ENCODE results near the gene GRK3. TPM values are rescaled to one million over a fixed set of nuclear protein-coding genes. Genes with fewer than 3 reads are reported as not detected.

The GRK3 gene
- total RNA-seq, 3 donors from 2014 or later, result 14.4 to 49.1 (median 16.7) TPM

- DNase-seq (ENCODE audit: low spot score in 2 of 2), result no peak
- no peaks in the 10 kb centered on the region for H3K4me1 ChIP-seq
- H3K4me3 ChIP-seq, result no peak overlapping the region
- H3K9me3 ChIP-seq, result no peaks in the 10 kb centered on the region
- H3K27ac ChIP-seq, result no peak overlapping the region
- TF ChIP-seq POLR2A (IDR thresholded peaks at IDR 0.05) (no peak), POLR2AphosphoS5 (IDR thresholded peaks at IDR 0.05) (no peak), CTCF (IDR thresholded peaks at IDR 0.05) (no peak)
- H3K36me3 ChIP-seq, result no peaks in the 10 kb centered on the region
- H3K27me3 ChIP-seq, result no peaks in the 10 kb centered on the region
- intact Hi-C loops (cut with DNase I; ENCODE audit: low total_unique reads), result no loop called here
Measured at GRCh38 chr22:25745341-25746011, 181.0 kb downstream of the GRK3 start.

- intact Hi-C loops (cut with DNase I; ENCODE audit: low total_unique reads), result no loop called here
- H3K27ac ChIP-seq, result no peak overlapping the region
- H3K36me3 ChIP-seq, result no peaks in the 10 kb centered on the region
- no peaks in the 10 kb centered on the region for H3K27me3 ChIP-seq
- no peak overlapping the region for H3K4me3 ChIP-seq
- no peak for TF ChIP-seq CTCF (IDR thresholded peaks at IDR 0.05)
- TF ChIP-seq POLR2A (IDR thresholded peaks at IDR 0.05), result no peak
- TF ChIP-seq POLR2AphosphoS5 (IDR thresholded peaks at IDR 0.05), result no peak
- no peaks in the 10 kb centered on the region for H3K4me1 ChIP-seq
- no peaks in the 10 kb centered on the region for H3K9me3 ChIP-seq
- no peak for DNase-seq (ENCODE audit: low spot score in 2 of 2)
Measured at GRCh38 chr22:25746012-25746373, 181.5 kb downstream of the GRK3 start.

- H3K36me3 ChIP-seq, result no peaks in the 10 kb centered on the region
- TF ChIP-seq POLR2A (IDR thresholded peaks at IDR 0.05) (no peak), POLR2AphosphoS5 (IDR thresholded peaks at IDR 0.05) (peak in 1 of 3 donors; percentile 17)
- H3K27me3 ChIP-seq, result no peaks in the 10 kb centered on the region
- no peak for DNase-seq (ENCODE audit: low spot score in 2 of 2)
- intact Hi-C loops (cut with DNase I; ENCODE audit: low total_unique reads), result no loop called here
- H3K4me3 ChIP-seq, result no peak overlapping the region
- no peak overlapping the region for H3K27ac ChIP-seq
- no peaks in the 10 kb centered on the region for H3K9me3 ChIP-seq
- no peaks in the 10 kb centered on the region for H3K4me1 ChIP-seq
Measured at GRCh38 chr22:25747245-25747944, 182.9 kb downstream of the GRK3 start.

- Histone ChIP-seq H3K36me3 (no peaks in the 10 kb centered on the region), H3K27ac (no peak overlapping the region), H3K9me3 (no peaks in the 10 kb centered on the region), H3K4me3 (no peak overlapping the region), H3K27me3 (no peaks in the 10 kb centered on the region), H3K4me1 (no peaks in the 10 kb centered on the region)
- intact Hi-C loops (cut with DNase I; ENCODE audit: low total_unique reads), result no loop called here
- TF ChIP-seq CTCF (IDR thresholded peaks at IDR 0.05), result no peak
- no peak for TF ChIP-seq POLR2A (IDR thresholded peaks at IDR 0.05)
- TF ChIP-seq POLR2AphosphoS5 (IDR thresholded peaks at IDR 0.05), result no peak
- no peak for DNase-seq (ENCODE audit: low spot score in 2 of 2)
Measured at GRCh38 chr22:25748140-25748539, 183.7 kb downstream of the GRK3 start.

GRCh38 chr22:25748704-25749103 is 184.2 kb downstream of the GRK3 start:
- no peak overlapping the region for H3K27ac ChIP-seq
- no peak for DNase-seq (ENCODE audit: low spot score in 2 of 2)
- no peaks in the 10 kb centered on the region for H3K36me3 ChIP-seq
- no peaks in the 10 kb centered on the region for H3K9me3 ChIP-seq
- H3K4me3 ChIP-seq, result no peak overlapping the region
- H3K4me1 ChIP-seq, result no peaks in the 10 kb centered on the region
- intact Hi-C loops (cut with DNase I; ENCODE audit: low total_unique reads), result no loop called here
- H3K27me3 ChIP-seq, result no peaks in the 10 kb centered on the region
- no peak for TF ChIP-seq POLR2AphosphoS5 (IDR thresholded peaks at IDR 0.05)
- TF ChIP-seq CTCF (IDR thresholded peaks at IDR 0.05), result no peak
